HepG2 (cell line): ENCODE results near the gene WWC2. TPM values are rescaled to one million over a fixed set of nuclear protein-coding genes. Genes with fewer than 3 reads are reported as not detected.
A peak's percentile ranks its signal among the peaks of the same experiment; 100 is the strongest.

Experiments used
- ARID5B ChIP-seq: IDR thresholded peaks from 2 replicates; pipeline ENCODE4 v1.4.0; 2020; ENCODE audit warnings: mild to moderate bottlenecking, missing genetic modification reagents
- ETV6 ChIP-seq: sonication (generic); formaldehyde crosslinking; conservative IDR thresholded peaks from 2 replicates; pipeline ENCODE4 v1.4.0; 2020; ENCODE audit warnings: missing genetic modification reagents
- HNRNPH1 ChIP-seq: fragments of 200-400 bp; formaldehyde crosslinking; optimal IDR thresholded peaks from 2 replicates; pipeline ENCODE3; 2017; ENCODE audit warnings: mild to moderate bottlenecking, low read depth, low read length
- KLF16 ChIP-seq, 2 experiments: sonication (generic) in 1 of 2; formaldehyde crosslinking in 1 of 2; IDR thresholded peaks; 2 replicates each; pipeline versions ENCODE4 v1.6.1 to v1.8.0; 2016 to 2023; ENCODE audit warnings: missing genetic modification reagents in 2 of 2, missing compliant biosample characterization in 1 of 2
- MEIS2 ChIP-seq: sonication (generic); formaldehyde crosslinking; IDR thresholded peaks from 2 replicates; pipeline ENCODE4 v1.9.0; 2021; ENCODE audit warnings: mild to moderate bottlenecking, missing genetic modification reagents
- NFE2 ChIP-seq: sonication (generic); formaldehyde crosslinking; IDR thresholded peaks from 2 replicates; pipeline ENCODE4 v1.4.0; 2020; ENCODE audit warnings: missing genetic modification reagents
- SALL2 ChIP-seq: sonication (generic); formaldehyde crosslinking; IDR thresholded peaks from 2 replicates; pipeline ENCODE4 v1.8.1; 2023; ENCODE audit warnings: mild to moderate bottlenecking, missing genetic modification reagents, inconsistent platforms
- STAG1 ChIP-seq: sonication (generic); formaldehyde crosslinking; IDR thresholded peaks from 2 replicates; pipeline ENCODE4 v1.4.0; 2020; ENCODE audit warnings: missing genetic modification reagents
- TFDP1 ChIP-seq: IDR thresholded peaks from 2 replicates; pipeline ENCODE4 v1.6.1; 2016; ENCODE audit warnings: missing compliant biosample characterization, missing genetic modification reagents, borderline replicate concordance
- TGIF2 ChIP-seq: IDR thresholded peaks from 2 replicates; pipeline ENCODE4 v1.6.1; 2016; ENCODE audit warnings: control low read depth, missing compliant biosample characterization
- THAP11 ChIP-seq: IDR thresholded peaks from 2 replicates; pipeline ENCODE4 v1.6.1; 2016; ENCODE audit warnings: missing biosample characterization, missing genetic modification reagents
- ZNF563 ChIP-seq: sonication (generic); formaldehyde crosslinking; IDR thresholded peaks from 2 replicates; pipeline ENCODE4 v1.8.0; 2022; ENCODE audit warnings: mild to moderate bottlenecking, moderate library complexity, missing genetic modification reagents
- ZNF605 ChIP-seq: sonication (generic); formaldehyde crosslinking; IDR thresholded peaks from 2 replicates; pipeline ENCODE4 v1.8.0; 2022; ENCODE audit warnings: mild to moderate bottlenecking, missing genetic modification reagents
- ZNF740 ChIP-seq: sonication (generic); formaldehyde crosslinking; IDR thresholded peaks from 2 replicates; pipeline ENCODE4 v1.4.0; 2020; ENCODE audit warnings: missing genetic modification reagents
- ZNF780A ChIP-seq: sonication (generic); formaldehyde crosslinking; IDR thresholded peaks from 2 replicates; pipeline ENCODE4 v1.8.0; 2022; ENCODE audit warnings: mild to moderate bottlenecking, missing genetic modification reagents, moderate library complexity
- ZSCAN29 ChIP-seq: sonication (generic); formaldehyde crosslinking; conservative IDR thresholded peaks from 2 replicates; pipeline ENCODE4 v1.4.0; 2020; ENCODE audit warnings: mild to moderate bottlenecking, missing genetic modification reagents
- polyA plus RNA-seq, 8 experiments: library from polyadenylated mRNA; depleted of rRNA in 3 of 8; stranded (reverse) in 7 of 8; unstranded in 1 of 8; fragments of >200 nt; fragmentation: Illumina TruSeq in 4 of 8; extraction: Trizol in 4 of 8; gene quantifications; 2 replicates each; pipeline versions ENCODE4 v1.2.1 to v1.2.3, GENCODE V29; 2011 to 2016; ENCODE audit warnings: low read depth in 4 of 8, missing spikeins in 1 of 8, mixed read lengths in 1 of 8; ENCODE audit not compliant: insufficient read depth in 1 of 8
- total RNA-seq, 5 experiments: library from RNA; depleted of rRNA; stranded (reverse); fragments of >200 nt; fragmentation: Illumina TruSeq; extraction: Trizol; gene quantifications; 2 replicates each; pipeline ENCODE4 v1.2.3, GENCODE V29; 2016; ENCODE audit warnings: low read depth in 1 of 5
- TF ChIP-seq, protein P1 (sequence below): sonication (generic); formaldehyde crosslinking; IDR thresholded peaks from 2 replicates; pipeline ENCODE4 v1.5.0; 2020; ENCODE audit warnings: missing genetic modification reagents
- TF ChIP-seq, protein P2 (sequence below): IDR thresholded peaks from 2 replicates; pipeline ENCODE4 v1.6.1; 2016; ENCODE audit warnings: mild to moderate bottlenecking
- TF ChIP-seq, protein P3 (sequence below): sonication (generic); formaldehyde crosslinking; IDR thresholded peaks from 2 replicates; pipeline ENCODE4 v1.5.0; 2020; ENCODE audit warnings: mild to moderate bottlenecking, missing genetic modification reagents, borderline replicate concordance

WWC2 gene
- total and polyA plus RNA-seq, 2 of the 13 experiments (the other 11 are each of a cell fraction or from before 2014, with no cell fraction given): 40.0 to 50.1 TPM

GRCh38 chr4:183098723-183099536 lies at the start of gene WWC2 (continued):
- TF ChIP-seq ARID5B (CRISPR knock-in tag) (peak; percentile 69), TFDP1 (peak; percentile 72; the same call in 1 of the 2 replicates), SALL2 (CRISPR knock-in tag) (peak; percentile 43; the same call in 1 of the 2 replicates), KLF16 (CRISPR knock-in tag; IDR thresholded peaks at IDR 0.05) (0 out of 4 replicates have a peak, but pooled peaks of 1 of the 2 experiments have one; percentile 39), ZNF563 (CRISPR knock-in tag) (peak; percentile 81), MEIS2 (CRISPR knock-in tag) (peak; percentile 52; the same call in 1 of the 2 replicates), THAP11 (peak; percentile 68; the same call in 1 of the 2 replicates), TGIF2 (CRISPR knock-in tag) (peak; percentile 6; the same call in 1 of the 2 replicates), NFE2 (no peak), STAG1 (peak; percentile 35; the same call in 1 of the 2 replicates), HNRNPH1 (no peak), ZNF780A (no peak), ETV6 (0 out of 2 replicates have a peak, but pooled peaks have one; percentile 21), ZSCAN29 (CRISPR knock-in tag) (0 out of 2 replicates have a peak, but pooled peaks have one; percentile 20), ZNF740 (CRISPR knock-in tag) (peak; percentile 33; the same call in 1 of the 2 replicates), ZNF605 (peak; percentile 76; the same call in 1 of the 2 replicates)
- TF ChIP-seq, protein P1, sequence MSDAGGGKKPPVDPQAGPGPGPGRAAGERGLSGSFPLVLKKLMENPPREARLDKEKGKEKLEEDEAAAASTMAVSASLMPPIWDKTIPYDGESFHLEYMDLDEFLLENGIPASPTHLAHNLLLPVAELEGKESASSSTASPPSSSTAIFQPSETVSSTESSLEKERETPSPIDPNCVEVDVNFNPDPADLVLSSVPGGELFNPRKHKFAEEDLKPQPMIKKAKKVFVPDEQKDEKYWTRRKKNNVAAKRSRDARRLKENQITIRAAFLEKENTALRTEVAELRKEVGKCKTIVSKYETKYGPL (CRISPR knock-in tag): no peak
- TF ChIP-seq, protein P2, sequence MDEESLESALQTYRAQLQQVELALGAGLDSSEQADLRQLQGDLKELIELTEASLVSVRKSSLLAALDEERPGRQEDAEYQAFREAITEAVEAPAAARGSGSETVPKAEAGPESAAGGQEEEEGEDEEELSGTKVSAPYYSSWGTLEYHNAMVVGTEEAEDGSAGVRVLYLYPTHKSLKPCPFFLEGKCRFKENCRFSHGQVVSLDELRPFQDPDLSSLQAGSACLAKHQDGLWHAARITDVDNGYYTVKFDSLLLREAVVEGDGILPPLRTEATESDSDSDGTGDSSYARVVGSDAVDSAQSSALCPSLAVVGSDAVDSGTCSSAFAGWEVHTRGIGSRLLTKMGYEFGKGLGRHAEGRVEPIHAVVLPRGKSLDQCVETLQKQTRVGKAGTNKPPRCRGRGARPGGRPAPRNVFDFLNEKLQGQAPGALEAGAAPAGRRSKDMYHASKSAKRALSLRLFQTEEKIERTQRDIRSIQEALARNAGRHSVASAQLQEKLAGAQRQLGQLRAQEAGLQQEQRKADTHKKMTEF: peak; percentile 89
- TF ChIP-seq, protein P3, sequence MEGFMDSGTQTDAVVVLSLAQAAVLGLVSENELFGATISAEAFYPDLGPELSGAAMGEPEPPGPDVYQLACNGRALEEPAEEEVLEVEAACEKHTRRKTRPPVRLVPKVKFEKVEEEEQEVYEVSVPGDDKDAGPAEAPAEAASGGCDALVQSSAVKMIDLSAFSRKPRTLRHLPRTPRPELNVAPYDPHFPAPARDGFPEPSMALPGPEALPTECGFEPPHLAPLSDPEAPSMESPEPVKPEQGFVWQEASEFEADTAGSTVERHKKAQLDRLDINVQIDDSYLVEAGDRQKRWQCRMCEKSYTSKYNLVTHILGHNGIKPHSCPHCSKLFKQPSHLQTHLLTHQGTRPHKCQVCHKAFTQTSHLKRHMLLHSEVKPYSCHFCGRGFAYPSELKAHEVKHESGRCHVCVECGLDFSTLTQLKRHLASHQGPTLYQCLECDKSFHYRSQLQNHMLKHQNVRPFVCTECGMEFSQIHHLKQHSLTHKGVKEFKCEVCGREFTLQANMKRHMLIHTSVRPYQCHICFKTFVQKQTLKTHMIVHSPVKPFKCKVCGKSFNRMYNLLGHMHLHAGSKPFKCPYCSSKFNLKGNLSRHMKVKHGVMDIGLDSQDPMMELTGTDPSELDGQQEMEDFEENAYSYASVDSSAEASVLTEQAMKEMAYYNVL (CRISPR knock-in tag): peak; percentile 84
